HepG2 (cell line): ENCODE results near the gene PRR30. TPM values are rescaled to one million over a fixed set of nuclear protein-coding genes. Genes with fewer than 3 reads are reported as not detected.

Source experiments
- BCL6 ChIP-seq: IDR thresholded peaks from 2 replicates; pipeline ENCODE4 v1.6.1; 2016; ENCODE audit warnings: missing genetic modification reagents, missing compliant biosample characterization
- DBP ChIP-seq: sonication (generic); formaldehyde crosslinking; IDR thresholded peaks from 2 replicates; pipeline ENCODE4 v1.4.0; 2020; ENCODE audit warnings: missing genetic modification reagents; ENCODE audit errors: not compliant biosample characterization
- FOXO4 ChIP-seq: sonication (generic); formaldehyde crosslinking; conservative IDR thresholded peaks from 2 replicates; pipeline ENCODE4 v1.8.1; 2023; ENCODE audit warnings: missing genetic modification reagents
- GLMP ChIP-seq: sonication (generic); formaldehyde crosslinking; IDR thresholded peaks from 2 replicates; pipeline ENCODE4 v1.9.0; 2021; ENCODE audit warnings: missing genetic modification reagents, mild to moderate bottlenecking, borderline replicate concordance
- GPBP1L1 ChIP-seq: sonication (generic); formaldehyde crosslinking; IDR thresholded peaks from 2 replicates; pipeline ENCODE4 v1.5.0; 2020; ENCODE audit warnings: mild to moderate bottlenecking, missing genetic modification reagents
- NRL ChIP-seq: sonication (generic); formaldehyde crosslinking; IDR thresholded peaks from 2 replicates; pipeline ENCODE4 v1.5.0; 2020; ENCODE audit warnings: missing genetic modification reagents, mild to moderate bottlenecking, moderate library complexity, borderline replicate concordance
- RAD51 ChIP-seq: fragments of 450-650 bp; IDR thresholded peaks from 2 replicates; pipeline ENCODE4 v1.6.1; 2016; ENCODE audit warnings: borderline replicate concordance
- RBM22 ChIP-seq: fragments of 200-400 bp; formaldehyde crosslinking; optimal IDR thresholded peaks from 2 replicates; pipeline ENCODE3; 2017; ENCODE audit warnings: mild to moderate bottlenecking, low read length, moderate library complexity
- SKI ChIP-seq: fragments of 450-650 bp; IDR thresholded peaks from one replicate; pipeline ENCODE4 v1.6.1; 2018; ENCODE audit warnings: mild to moderate bottlenecking; ENCODE audit not compliant: partially characterized antibody
- TEAD2 ChIP-seq: sonication (generic); formaldehyde crosslinking; IDR thresholded peaks from 2 replicates; pipeline ENCODE4 v1.9.0; 2021; ENCODE audit warnings: missing genetic modification reagents
- TFDP1 ChIP-seq: IDR thresholded peaks from 2 replicates; pipeline ENCODE4 v1.6.1; 2016; ENCODE audit warnings: missing compliant biosample characterization, missing genetic modification reagents, borderline replicate concordance
- WIZ ChIP-seq: sonication (generic); formaldehyde crosslinking; IDR thresholded peaks from 2 replicates; pipeline ENCODE4 v1.5.1; 2020; ENCODE audit warnings: mild to moderate bottlenecking, missing genetic modification reagents
- ZBTB38 ChIP-seq: sonication (generic); formaldehyde crosslinking; IDR thresholded peaks from 2 replicates; pipeline ENCODE4 v1.5.1; 2020; ENCODE audit warnings: mild to moderate bottlenecking, missing genetic modification reagents
- ZFP90 ChIP-seq: sonication (generic); formaldehyde crosslinking; IDR thresholded peaks from 2 replicates; pipeline ENCODE4 v1.8.0; 2022; ENCODE audit warnings: missing genetic modification reagents, mild to moderate bottlenecking, inconsistent platforms, borderline replicate concordance
- ZNF224 ChIP-seq: sonication (generic); formaldehyde crosslinking; IDR thresholded peaks from 2 replicates; pipeline ENCODE4 v1.5.0; 2020; ENCODE audit warnings: mild to moderate bottlenecking, missing genetic modification reagents
- ZNF615 ChIP-seq: sonication (generic); formaldehyde crosslinking; IDR thresholded peaks from 2 replicates; pipeline ENCODE4 v1.5.0; 2020; ENCODE audit warnings: mild to moderate bottlenecking, missing genetic modification reagents, borderline replicate concordance
- ZNF724P ChIP-seq: sonication (generic); formaldehyde crosslinking; IDR thresholded peaks from 2 replicates; pipeline ENCODE4 v1.8.0; 2022; ENCODE audit warnings: missing genetic modification reagents, borderline replicate concordance
- ZNF768 ChIP-seq: sonication (generic); formaldehyde crosslinking; IDR thresholded peaks from 2 replicates; pipeline ENCODE4 v1.4.0; 2020; ENCODE audit warnings: missing genetic modification reagents
- ZNF772 ChIP-seq: sonication (generic); formaldehyde crosslinking; IDR thresholded peaks from 2 replicates; pipeline ENCODE4 v1.5.0; 2020; ENCODE audit warnings: mild to moderate bottlenecking, missing genetic modification reagents
- ZNF788 ChIP-seq: sonication (generic); formaldehyde crosslinking; IDR thresholded peaks from 2 replicates; pipeline ENCODE4 v1.5.0; 2020; ENCODE audit warnings: mild to moderate bottlenecking, missing genetic modification reagents, borderline replicate concordance
- ZSCAN31 ChIP-seq: sonication (generic); formaldehyde crosslinking; IDR thresholded peaks from 2 replicates; pipeline ENCODE4 v1.5.0; 2020; ENCODE audit warnings: low read depth, mild to moderate bottlenecking, missing genetic modification reagents
- polyA plus RNA-seq, 8 experiments: library from polyadenylated mRNA; depleted of rRNA in 3 of 8; stranded (reverse) in 7 of 8; unstranded in 1 of 8; fragments of >200 nt; fragmentation: Illumina TruSeq in 4 of 8; extraction: Trizol in 4 of 8; gene quantifications; 2 replicates each; pipeline versions ENCODE4 v1.2.1 to v1.2.3, GENCODE V29; 2011 to 2016; ENCODE audit warnings: low read depth in 4 of 8, missing spikeins in 1 of 8, mixed read lengths in 1 of 8; ENCODE audit not compliant: insufficient read depth in 1 of 8
- total RNA-seq, 5 experiments: library from RNA; depleted of rRNA; stranded (reverse); fragments of >200 nt; fragmentation: Illumina TruSeq; extraction: Trizol; gene quantifications; 2 replicates each; pipeline ENCODE4 v1.2.3, GENCODE V29; 2016; ENCODE audit warnings: low read depth in 1 of 5

The PRR30 gene
- total and polyA plus RNA-seq, 2 of the 13 experiments (the other 11 are each of a cell fraction or from before 2014, with no cell fraction given), result not detected

GRCh38 chr2:27133195-27133875 is 5.9 kb downstream of the PRR30 start (continued):
- TF ChIP-seq FOXO4, result 0 out of 2 replicates have a peak, but pooled peaks have one; percentile 29
- TF ChIP-seq ZNF724P (CRISPR knock-in tag), result 0 out of 2 replicates have a peak, but pooled peaks have one; percentile 36
- no peak for TF ChIP-seq WIZ (CRISPR knock-in tag)
- no peak for TF ChIP-seq TEAD2
- TF ChIP-seq ZNF788 (CRISPR knock-in tag), result peak; percentile 66; the same call in 1 of the 2 replicates
- no peak for TF ChIP-seq SKI
- TF ChIP-seq TFDP1 (CRISPR knock-in tag), result no peak
- TF ChIP-seq ZNF615, result 0 out of 2 replicates have a peak, but pooled peaks have one; percentile 10
- TF ChIP-seq ZNF772, result peak; percentile 33; the same call in 1 of the 2 replicates
- TF ChIP-seq RAD51, result no peak
- TF ChIP-seq RBM22, result peak; percentile 56
- TF ChIP-seq GLMP (CRISPR knock-in tag), result no peak
- TF ChIP-seq DBP (CRISPR knock-in tag), result no peak
- 0 out of 2 replicates have a peak, but pooled peaks have one; percentile 69 for TF ChIP-seq ZNF224 (CRISPR knock-in tag)
- 0 out of 2 replicates have a peak, but pooled peaks have one; percentile 40 for TF ChIP-seq ZBTB38 (CRISPR knock-in tag)
- TF ChIP-seq GPBP1L1 (CRISPR knock-in tag), result no peak
- peak; percentile 43; the same call in 1 of the 2 replicates for TF ChIP-seq NRL
- TF ChIP-seq ZSCAN31 (CRISPR knock-in tag), result peak; percentile 48; the same call in 1 of the 2 replicates
- 0 out of 2 replicates have a peak, but pooled peaks have one; percentile 61 for TF ChIP-seq ZFP90 (CRISPR knock-in tag)
- TF ChIP-seq BCL6 (CRISPR knock-in tag), result no peak
- TF ChIP-seq ZNF768 (CRISPR knock-in tag), result no peak
